Measurements from ENCODE around the gene ZNF83. TPM values are rescaled to one million over a fixed set of nuclear protein-coding genes. Genes with fewer than 3 reads are reported as not detected.
A peak's percentile ranks its signal among the peaks of the same experiment; 100 is the strongest.

ZNF83 gene
- total RNA-seq, 1 donor from 2014 or later, result 45.6 TPM

- Mint-ChIP-seq H3K27me3 (ENCODE audit: low read depth) (no peaks in the 10 kb centered on the region), H3K9me3 (no peaks in the 10 kb centered on the region), H3K4me3 (no peak overlapping the region), H3K36me3 (ENCODE audit: low read depth) (peaks cover 26% of the 10 kb centered on the region), H3K4me1 (peaks cover 6% of the 10 kb centered on the region), H3K27ac (ENCODE audit: unreplicated experiment) (no peak overlapping the region)
- no peak for DNase-seq (ENCODE audit: low read depth, low spot score)
- TF ChIP-seq, protein P1, sequence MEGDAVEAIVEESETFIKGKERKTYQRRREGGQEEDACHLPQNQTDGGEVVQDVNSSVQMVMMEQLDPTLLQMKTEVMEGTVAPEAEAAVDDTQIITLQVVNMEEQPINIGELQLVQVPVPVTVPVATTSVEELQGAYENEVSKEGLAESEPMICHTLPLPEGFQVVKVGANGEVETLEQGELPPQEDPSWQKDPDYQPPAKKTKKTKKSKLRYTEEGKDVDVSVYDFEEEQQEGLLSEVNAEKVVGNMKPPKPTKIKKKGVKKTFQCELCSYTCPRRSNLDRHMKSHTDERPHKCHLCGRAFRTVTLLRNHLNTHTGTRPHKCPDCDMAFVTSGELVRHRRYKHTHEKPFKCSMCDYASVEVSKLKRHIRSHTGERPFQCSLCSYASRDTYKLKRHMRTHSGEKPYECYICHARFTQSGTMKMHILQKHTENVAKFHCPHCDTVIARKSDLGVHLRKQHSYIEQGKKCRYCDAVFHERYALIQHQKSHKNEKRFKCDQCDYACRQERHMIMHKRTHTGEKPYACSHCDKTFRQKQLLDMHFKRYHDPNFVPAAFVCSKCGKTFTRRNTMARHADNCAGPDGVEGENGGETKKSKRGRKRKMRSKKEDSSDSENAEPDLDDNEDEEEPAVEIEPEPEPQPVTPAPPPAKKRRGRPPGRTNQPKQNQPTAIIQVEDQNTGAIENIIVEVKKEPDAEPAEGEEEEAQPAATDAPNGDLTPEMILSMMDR (conservative IDR thresholded peaks at IDR 0.05), result no peak
Measured at GRCh38 chr19:52665027-52665426, 26.9 kb upstream of the ZNF83 start.

GRCh38 chr19:52664461-52664860 is 26.3 kb upstream of the ZNF83 start:
- no peak overlapping the region for H3K27ac Mint-ChIP-seq (ENCODE audit: unreplicated experiment)
- TF ChIP-seq, protein P1 (conservative IDR thresholded peaks at IDR 0.05), result no peak
- H3K4me3 Mint-ChIP-seq, result no peak overlapping the region
- H3K27me3 Mint-ChIP-seq (ENCODE audit: low read depth), result no peaks in the 10 kb centered on the region
- H3K36me3 Mint-ChIP-seq (ENCODE audit: low read depth), result peaks cover 26% of the 10 kb centered on the region
- H3K4me1 Mint-ChIP-seq, result peaks cover 5% of the 10 kb centered on the region
- H3K9me3 Mint-ChIP-seq, result no peaks in the 10 kb centered on the region
- DNase-seq (ENCODE audit: low read depth, low spot score), result no peak

- H3K4me3 Mint-ChIP-seq, result no peak overlapping the region
- TF ChIP-seq, protein P1 (conservative IDR thresholded peaks at IDR 0.05), result no peak
- no peak overlapping the region for H3K27ac Mint-ChIP-seq (ENCODE audit: unreplicated experiment)
- DNase-seq (ENCODE audit: low read depth, low spot score), result no peak
- peaks cover 5% of the 10 kb centered on the region for H3K4me1 Mint-ChIP-seq
- peaks cover 25% of the 10 kb centered on the region for H3K36me3 Mint-ChIP-seq (ENCODE audit: low read depth)
- no peaks in the 10 kb centered on the region for H3K27me3 Mint-ChIP-seq (ENCODE audit: low read depth)
- H3K9me3 Mint-ChIP-seq, result no peaks in the 10 kb centered on the region
Measured at GRCh38 chr19:52662631-52663030, 24.5 kb upstream of the ZNF83 start.

GRCh38 chr19:52660981-52661380 is 22.8 kb upstream of the ZNF83 start:
- Mint-ChIP-seq H3K27ac (ENCODE audit: unreplicated experiment) (peak overlapping the region; percentile 21), H3K9me3 (no peaks in the 10 kb centered on the region), H3K27me3 (ENCODE audit: low read depth) (no peaks in the 10 kb centered on the region), H3K4me1 (peaks cover 5% of the 10 kb centered on the region), H3K36me3 (ENCODE audit: low read depth) (peaks cover 28% of the 10 kb centered on the region), H3K4me3 (no peak overlapping the region)
- TF ChIP-seq, protein P1 (conservative IDR thresholded peaks at IDR 0.05), result no peak
- DNase-seq (ENCODE audit: low read depth, low spot score), result no peak

DNA sequence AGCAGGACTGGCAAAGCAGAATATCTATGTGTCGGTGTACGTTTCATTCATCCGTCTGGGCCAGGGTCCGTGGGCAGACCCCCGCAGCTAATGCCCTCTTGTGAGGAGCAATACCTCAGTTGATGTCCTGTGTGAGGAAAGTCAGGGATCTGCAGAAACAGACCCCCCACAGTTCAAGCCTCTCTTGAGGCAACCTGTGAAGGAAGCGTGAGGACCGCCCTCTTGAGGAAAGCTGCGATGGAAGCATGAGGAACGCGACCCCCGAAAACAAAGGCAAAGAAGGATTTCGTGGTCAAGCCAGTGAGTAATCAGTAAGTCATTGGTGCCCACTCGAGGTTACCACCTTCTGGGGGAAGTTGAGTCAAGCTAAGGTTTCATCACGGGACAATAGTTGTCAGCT is 20.9 kb upstream of the ZNF83 start:
- H3K9me3 Mint-ChIP-seq, result no peaks in the 10 kb centered on the region
- no peak overlapping the region for H3K4me3 Mint-ChIP-seq
- DNase-seq (ENCODE audit: low read depth, low spot score), result no peak
- H3K36me3 Mint-ChIP-seq (ENCODE audit: low read depth), result peaks cover 40% of the 10 kb centered on the region
- TF ChIP-seq, protein P1 (conservative IDR thresholded peaks at IDR 0.05), result no peak
- no peaks in the 10 kb centered on the region for H3K4me1 Mint-ChIP-seq
- H3K27ac Mint-ChIP-seq (ENCODE audit: unreplicated experiment), result no peak overlapping the region
- no peaks in the 10 kb centered on the region for H3K27me3 Mint-ChIP-seq (ENCODE audit: low read depth)

- no peak overlapping the region for H3K27ac Mint-ChIP-seq (ENCODE audit: unreplicated experiment)
- no peaks in the 10 kb centered on the region for H3K27me3 Mint-ChIP-seq (ENCODE audit: low read depth)
- no peak for DNase-seq (ENCODE audit: low read depth, low spot score)
- TF ChIP-seq, protein P1 (conservative IDR thresholded peaks at IDR 0.05), result no peak
- H3K4me1 Mint-ChIP-seq, result no peaks in the 10 kb centered on the region
- no peaks in the 10 kb centered on the region for H3K9me3 Mint-ChIP-seq
- H3K4me3 Mint-ChIP-seq, result no peak overlapping the region
- peaks cover 44% of the 10 kb centered on the region for H3K36me3 Mint-ChIP-seq (ENCODE audit: low read depth)
Measured at GRCh38 chr19:52658595-52658994, 20.4 kb upstream of the ZNF83 start.
